ENCODE data around the gene USP17L17.
"Not testable (repeated sequence)": the region's sequence is repeated elsewhere in the genome, so short reads cannot be mapped to it uniquely, and the experiment has no call there.

GRCh38 chr4:9267319-9267718 is 23.6 kb downstream of the USP17L17 start, which contains the start of gene USP17L22:
- TF ChIP-seq POLR2A (IDR thresholded peaks at IDR 0.05; ENCODE audit: low read length); GATA1 (IDR thresholded peaks at IDR 0.05; ENCODE audit: low read depth, low read length): not testable (repeated sequence)

Data from erythroblast (primary cell).